B cell (primary cell): ENCODE results near the gene C4BPB.

Source experiments
- EZH2 ChIP-seq: IDR thresholded peaks from 2 replicates; pipeline ENCODE4 v1.6.1; 2012; ENCODE audit warnings: borderline replicate concordance, low read depth, mild to moderate bottlenecking, moderate library complexity, low read length; ENCODE audit not compliant: insufficient read depth, poor library complexity, severe bottlenecking
- TF ChIP-seq, protein P1 (sequence below): fragments of 200-600 bp; IDR thresholded peaks from one replicate; pipeline ENCODE4 v1.8.0; 2022; ENCODE audit warnings: antibody characterized with exemption, mild to moderate bottlenecking

DNA sequence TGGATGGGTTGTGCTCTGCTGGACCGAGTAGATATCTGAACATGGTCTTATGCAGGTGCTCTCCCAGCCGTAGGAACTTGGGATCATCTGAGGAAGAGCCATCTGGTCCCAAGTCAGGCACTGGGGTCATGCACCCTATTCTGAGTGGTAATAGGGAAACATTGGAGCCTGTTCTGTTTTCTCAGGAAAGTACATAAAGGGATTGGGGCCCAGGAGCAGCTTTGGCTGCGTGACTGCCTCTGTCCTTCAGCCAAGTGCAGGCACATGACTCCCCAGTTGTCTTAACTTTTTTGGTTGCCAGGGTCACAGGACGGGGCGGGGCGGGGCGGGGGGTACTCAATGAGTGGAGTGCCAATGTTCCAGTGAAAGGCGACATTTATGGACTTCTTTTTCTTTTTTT lies 24.1 kb upstream of the C4BPB start:
- TF ChIP-seq, protein P1, sequence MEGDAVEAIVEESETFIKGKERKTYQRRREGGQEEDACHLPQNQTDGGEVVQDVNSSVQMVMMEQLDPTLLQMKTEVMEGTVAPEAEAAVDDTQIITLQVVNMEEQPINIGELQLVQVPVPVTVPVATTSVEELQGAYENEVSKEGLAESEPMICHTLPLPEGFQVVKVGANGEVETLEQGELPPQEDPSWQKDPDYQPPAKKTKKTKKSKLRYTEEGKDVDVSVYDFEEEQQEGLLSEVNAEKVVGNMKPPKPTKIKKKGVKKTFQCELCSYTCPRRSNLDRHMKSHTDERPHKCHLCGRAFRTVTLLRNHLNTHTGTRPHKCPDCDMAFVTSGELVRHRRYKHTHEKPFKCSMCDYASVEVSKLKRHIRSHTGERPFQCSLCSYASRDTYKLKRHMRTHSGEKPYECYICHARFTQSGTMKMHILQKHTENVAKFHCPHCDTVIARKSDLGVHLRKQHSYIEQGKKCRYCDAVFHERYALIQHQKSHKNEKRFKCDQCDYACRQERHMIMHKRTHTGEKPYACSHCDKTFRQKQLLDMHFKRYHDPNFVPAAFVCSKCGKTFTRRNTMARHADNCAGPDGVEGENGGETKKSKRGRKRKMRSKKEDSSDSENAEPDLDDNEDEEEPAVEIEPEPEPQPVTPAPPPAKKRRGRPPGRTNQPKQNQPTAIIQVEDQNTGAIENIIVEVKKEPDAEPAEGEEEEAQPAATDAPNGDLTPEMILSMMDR = no peak
- no peak for TF ChIP-seq EZH2
